ENCODE results near the gene LSP1. TPM values are rescaled to one million over a fixed set of nuclear protein-coding genes. Genes with fewer than 3 reads are reported as not detected.

LSP1 gene
- total RNA-seq, 1 donor from 2014 or later: 2.5 TPM

DNA sequence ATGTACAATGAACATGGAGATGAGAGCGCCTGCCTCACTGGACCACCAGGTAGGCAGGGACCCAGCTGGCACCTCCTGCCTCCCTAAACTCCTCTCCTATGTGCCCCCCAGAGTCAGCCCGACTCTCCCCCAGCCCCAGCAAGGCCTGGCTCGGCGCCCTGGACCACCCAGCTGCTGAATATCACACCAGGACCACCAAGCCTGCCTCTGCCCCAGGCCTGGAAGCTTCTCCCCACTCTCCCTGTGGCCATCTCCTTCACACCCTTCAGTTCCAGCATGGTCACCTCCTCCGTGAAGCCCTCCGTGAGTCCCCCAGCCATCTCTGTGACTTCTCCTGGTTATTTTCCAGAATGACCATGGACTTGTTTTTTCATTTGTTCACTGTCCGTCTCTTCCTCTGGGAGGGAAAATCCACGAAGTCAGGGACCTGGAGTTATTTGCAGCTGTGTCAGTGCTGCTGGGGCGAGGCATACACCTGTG, 6.4 kb upstream of the LSP1 start:
- H3K4me1 Mint-ChIP-seq (ENCODE audit: low read depth, unreplicated experiment): peaks cover 6% of the 10 kb centered on the region
- peaks cover 14% of the 10 kb centered on the region for H3K9me3 Mint-ChIP-seq (ENCODE audit: unreplicated experiment)
- H3K4me3 Mint-ChIP-seq (ENCODE audit: unreplicated experiment): no peak overlapping the region
- TF ChIP-seq, protein P1, sequence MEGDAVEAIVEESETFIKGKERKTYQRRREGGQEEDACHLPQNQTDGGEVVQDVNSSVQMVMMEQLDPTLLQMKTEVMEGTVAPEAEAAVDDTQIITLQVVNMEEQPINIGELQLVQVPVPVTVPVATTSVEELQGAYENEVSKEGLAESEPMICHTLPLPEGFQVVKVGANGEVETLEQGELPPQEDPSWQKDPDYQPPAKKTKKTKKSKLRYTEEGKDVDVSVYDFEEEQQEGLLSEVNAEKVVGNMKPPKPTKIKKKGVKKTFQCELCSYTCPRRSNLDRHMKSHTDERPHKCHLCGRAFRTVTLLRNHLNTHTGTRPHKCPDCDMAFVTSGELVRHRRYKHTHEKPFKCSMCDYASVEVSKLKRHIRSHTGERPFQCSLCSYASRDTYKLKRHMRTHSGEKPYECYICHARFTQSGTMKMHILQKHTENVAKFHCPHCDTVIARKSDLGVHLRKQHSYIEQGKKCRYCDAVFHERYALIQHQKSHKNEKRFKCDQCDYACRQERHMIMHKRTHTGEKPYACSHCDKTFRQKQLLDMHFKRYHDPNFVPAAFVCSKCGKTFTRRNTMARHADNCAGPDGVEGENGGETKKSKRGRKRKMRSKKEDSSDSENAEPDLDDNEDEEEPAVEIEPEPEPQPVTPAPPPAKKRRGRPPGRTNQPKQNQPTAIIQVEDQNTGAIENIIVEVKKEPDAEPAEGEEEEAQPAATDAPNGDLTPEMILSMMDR (IDR thresholded peaks at IDR 0.05; ENCODE audit: partially characterized antibody, unreplicated experiment): no peak
- H3K27me3 Mint-ChIP-seq (ENCODE audit: unreplicated experiment): peaks cover 11% of the 10 kb centered on the region
- H3K27ac Mint-ChIP-seq (ENCODE audit: unreplicated experiment): no peak overlapping the region
- DNase-seq: no peak
- no peaks in the 10 kb centered on the region for H3K36me3 Mint-ChIP-seq (ENCODE audit: unreplicated experiment)

DNA sequence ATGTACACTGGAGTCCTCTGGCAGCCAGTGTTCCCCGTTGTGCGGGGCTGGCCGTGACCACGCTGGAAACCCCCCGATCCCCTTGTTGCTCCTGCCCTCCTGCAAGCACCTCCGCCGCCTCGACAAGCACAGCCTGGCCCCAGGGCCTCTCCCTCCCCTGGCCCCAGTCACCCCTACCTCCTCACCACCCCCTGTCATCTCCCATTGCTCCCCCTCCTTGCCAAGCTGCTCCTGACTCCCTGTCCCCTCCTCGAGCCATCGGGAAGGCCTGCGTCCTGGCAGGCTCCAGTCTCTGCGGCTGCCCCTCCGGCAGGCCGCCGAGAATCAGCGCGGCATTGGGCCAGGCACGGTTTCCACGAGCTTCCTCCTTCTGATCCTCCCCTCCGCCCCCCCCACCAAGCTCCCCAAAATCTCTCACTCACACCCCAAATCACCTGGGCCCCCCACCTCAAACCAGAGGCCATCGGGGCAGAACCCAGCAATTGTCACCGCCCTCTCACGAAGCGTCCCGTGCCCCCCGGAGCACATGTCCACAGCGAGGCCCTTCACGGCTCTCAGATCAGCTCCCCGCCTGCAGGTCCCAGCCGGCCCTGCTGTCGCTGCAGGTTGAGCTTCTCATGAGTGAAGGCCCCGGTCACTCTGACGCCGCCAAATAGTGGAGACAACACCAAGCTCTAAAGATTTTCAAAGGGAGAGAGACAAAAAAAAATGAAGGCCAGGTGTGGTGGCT, 5.7 kb upstream of the LSP1 start:
- H3K4me3 Mint-ChIP-seq (ENCODE audit: unreplicated experiment): no peak overlapping the region
- H3K9me3 Mint-ChIP-seq (ENCODE audit: unreplicated experiment): peaks cover 15% of the 10 kb centered on the region
- DNase-seq: no peak
- H3K4me1 Mint-ChIP-seq (ENCODE audit: low read depth, unreplicated experiment): peaks cover 6% of the 10 kb centered on the region
- peaks cover 11% of the 10 kb centered on the region for H3K27me3 Mint-ChIP-seq (ENCODE audit: unreplicated experiment)
- no peaks in the 10 kb centered on the region for H3K36me3 Mint-ChIP-seq (ENCODE audit: unreplicated experiment)
- no peak overlapping the region for H3K27ac Mint-ChIP-seq (ENCODE audit: unreplicated experiment)
- TF ChIP-seq, protein P1 (IDR thresholded peaks at IDR 0.05; ENCODE audit: partially characterized antibody, unreplicated experiment): no peak

DNA sequence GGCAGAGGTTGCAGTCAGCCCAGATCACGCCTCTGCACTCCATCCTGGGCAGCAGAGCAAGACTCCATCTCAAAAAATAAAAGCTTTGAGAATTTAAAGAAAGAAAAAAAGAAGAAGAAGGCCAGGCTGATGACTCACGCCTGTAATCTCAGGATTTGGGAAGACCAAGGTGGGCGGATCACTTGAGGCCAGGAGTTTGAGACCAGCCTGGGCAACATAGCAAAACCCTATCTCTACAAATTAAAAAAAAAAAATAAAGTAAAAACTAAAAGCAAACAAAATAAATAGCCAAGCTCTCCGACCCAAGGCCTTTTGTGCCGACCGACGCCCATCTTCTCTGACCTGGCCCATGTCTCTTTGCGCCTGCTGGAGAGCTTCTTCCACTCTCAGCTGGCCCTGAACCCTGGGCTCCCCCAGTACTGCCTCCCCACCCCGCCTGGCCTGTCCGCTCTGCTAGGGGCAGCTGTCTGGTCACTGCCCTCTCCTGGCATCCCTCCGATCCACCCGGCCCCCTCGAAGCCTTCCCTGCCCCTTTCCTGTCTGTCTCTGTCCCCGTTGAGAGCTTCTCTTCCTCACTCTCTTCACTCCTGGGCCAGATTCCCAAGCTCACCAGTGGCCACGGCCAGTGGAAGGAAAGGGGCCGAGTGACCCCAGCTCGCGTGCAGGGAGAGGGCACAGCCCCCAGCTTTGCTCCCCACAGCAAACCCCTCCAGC, 4.8 kb upstream of the LSP1 start:
- DNase-seq: no peak
- Mint-ChIP-seq H3K27ac (ENCODE audit: unreplicated experiment) (no peak overlapping the region), H3K27me3 (ENCODE audit: unreplicated experiment) (peaks cover 12% of the 10 kb centered on the region), H3K9me3 (ENCODE audit: unreplicated experiment) (peaks cover 15% of the 10 kb centered on the region), H3K36me3 (ENCODE audit: unreplicated experiment) (no peaks in the 10 kb centered on the region), H3K4me1 (ENCODE audit: low read depth, unreplicated experiment) (peaks cover 6% of the 10 kb centered on the region), H3K4me3 (ENCODE audit: unreplicated experiment) (no peak overlapping the region)
- TF ChIP-seq, protein P1 (IDR thresholded peaks at IDR 0.05; ENCODE audit: partially characterized antibody, unreplicated experiment): no peak

DNA sequence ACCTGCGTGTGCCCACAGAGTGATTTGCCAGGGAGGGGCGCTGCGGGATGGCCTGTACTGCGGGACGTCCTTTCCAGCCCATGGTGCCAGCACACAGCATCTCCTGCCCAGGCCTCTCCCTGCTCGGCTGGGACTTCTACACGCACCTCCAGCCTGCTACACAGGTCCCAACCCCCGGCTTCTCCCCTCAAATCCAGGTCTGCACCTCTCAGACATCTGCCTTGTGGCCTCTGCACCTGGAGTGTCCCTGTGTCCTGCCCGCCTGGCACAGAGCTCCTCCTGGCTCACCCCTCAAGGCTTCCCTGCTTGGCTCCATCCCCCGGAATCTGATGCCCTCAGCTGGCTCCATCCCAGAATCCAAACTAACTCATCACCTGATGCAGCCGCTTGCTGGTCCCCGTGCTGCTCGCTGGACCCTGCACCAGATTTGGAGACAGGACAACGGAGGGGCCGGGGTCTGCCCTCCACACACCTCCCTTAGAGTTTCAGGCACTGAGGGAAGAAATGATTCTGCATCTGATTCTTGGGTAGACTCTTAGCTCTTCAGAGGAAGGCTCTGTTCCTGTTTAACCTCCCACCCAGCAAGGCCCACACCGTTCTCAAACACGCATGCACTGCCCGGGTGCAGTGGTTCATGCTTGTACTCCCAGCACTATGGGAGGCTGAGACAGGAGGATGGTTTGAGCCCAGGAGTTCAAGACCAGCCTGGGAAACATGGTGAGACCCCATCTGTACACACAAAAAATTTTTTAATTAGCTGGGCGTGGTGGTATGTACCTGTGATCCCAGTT, 4.0 kb upstream of the LSP1 start:
- H3K4me3 Mint-ChIP-seq (ENCODE audit: unreplicated experiment): no peak overlapping the region
- H3K9me3 Mint-ChIP-seq (ENCODE audit: unreplicated experiment): peaks cover 14% of the 10 kb centered on the region
- H3K4me1 Mint-ChIP-seq (ENCODE audit: low read depth, unreplicated experiment): peaks cover 6% of the 10 kb centered on the region
- TF ChIP-seq, protein P1 (IDR thresholded peaks at IDR 0.05; ENCODE audit: partially characterized antibody, unreplicated experiment): no peak
- peaks cover 14% of the 10 kb centered on the region for H3K27me3 Mint-ChIP-seq (ENCODE audit: unreplicated experiment)
- no peak for DNase-seq
- no peaks in the 10 kb centered on the region for H3K36me3 Mint-ChIP-seq (ENCODE audit: unreplicated experiment)
- H3K27ac Mint-ChIP-seq (ENCODE audit: unreplicated experiment): no peak overlapping the region

Data from glutamatergic neuron (in vitro differentiated cells).